PFSK-1 (cell line): ENCODE data around the gene ZNF674.

Experiments used
- TAF1 ChIP-seq: IDR thresholded peaks from 2 replicates; pipeline ENCODE4 v1.6.1; 2012; ENCODE audit warnings: low read length, control low read depth, borderline replicate concordance; ENCODE audit not compliant: insufficient read depth
- TF ChIP-seq, protein P1 (sequence below), 2 experiments: IDR thresholded peaks; 2 replicates each; pipeline versions ENCODE4 v1.6.1 to v1.8.0; 2011 to 2012; ENCODE audit warnings: low read depth in 2 of 2, low read length in 2 of 2, control low read depth in 1 of 2, inconsistent platforms in 1 of 2, mild to moderate bottlenecking in 1 of 2, moderate library complexity in 1 of 2; ENCODE audit not compliant: insufficient read depth in 1 of 2

DNA sequence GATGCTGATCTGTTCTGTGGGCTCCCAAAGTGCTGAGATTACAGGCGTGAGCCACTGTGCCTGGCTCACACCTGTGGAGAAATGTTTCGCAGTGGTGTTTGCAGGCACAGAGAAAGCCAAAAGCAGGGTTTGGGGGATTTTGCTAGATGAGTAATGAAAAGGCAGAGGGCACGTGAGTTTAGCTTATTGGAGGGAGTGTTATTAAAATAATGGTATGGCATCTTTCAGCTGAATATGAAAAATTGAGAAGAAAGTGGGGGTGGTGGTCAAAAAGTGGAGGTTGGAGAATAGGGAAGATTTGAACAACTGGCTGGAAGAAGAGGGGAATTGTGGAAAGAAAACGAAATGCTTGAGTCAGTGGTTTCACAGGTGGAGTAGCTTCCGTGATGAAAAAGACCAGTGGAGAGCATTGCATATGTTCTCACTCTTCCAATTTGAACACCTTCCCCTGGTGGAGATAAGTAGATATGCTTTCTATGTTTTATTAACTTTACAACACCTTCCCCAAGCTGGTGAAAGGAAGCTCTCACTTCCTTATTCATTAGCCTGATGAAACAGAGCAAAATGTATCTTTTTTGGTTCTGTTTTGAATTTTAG lies 27.2 kb upstream of the ZNF674 start:
- TF ChIP-seq, protein P1, sequence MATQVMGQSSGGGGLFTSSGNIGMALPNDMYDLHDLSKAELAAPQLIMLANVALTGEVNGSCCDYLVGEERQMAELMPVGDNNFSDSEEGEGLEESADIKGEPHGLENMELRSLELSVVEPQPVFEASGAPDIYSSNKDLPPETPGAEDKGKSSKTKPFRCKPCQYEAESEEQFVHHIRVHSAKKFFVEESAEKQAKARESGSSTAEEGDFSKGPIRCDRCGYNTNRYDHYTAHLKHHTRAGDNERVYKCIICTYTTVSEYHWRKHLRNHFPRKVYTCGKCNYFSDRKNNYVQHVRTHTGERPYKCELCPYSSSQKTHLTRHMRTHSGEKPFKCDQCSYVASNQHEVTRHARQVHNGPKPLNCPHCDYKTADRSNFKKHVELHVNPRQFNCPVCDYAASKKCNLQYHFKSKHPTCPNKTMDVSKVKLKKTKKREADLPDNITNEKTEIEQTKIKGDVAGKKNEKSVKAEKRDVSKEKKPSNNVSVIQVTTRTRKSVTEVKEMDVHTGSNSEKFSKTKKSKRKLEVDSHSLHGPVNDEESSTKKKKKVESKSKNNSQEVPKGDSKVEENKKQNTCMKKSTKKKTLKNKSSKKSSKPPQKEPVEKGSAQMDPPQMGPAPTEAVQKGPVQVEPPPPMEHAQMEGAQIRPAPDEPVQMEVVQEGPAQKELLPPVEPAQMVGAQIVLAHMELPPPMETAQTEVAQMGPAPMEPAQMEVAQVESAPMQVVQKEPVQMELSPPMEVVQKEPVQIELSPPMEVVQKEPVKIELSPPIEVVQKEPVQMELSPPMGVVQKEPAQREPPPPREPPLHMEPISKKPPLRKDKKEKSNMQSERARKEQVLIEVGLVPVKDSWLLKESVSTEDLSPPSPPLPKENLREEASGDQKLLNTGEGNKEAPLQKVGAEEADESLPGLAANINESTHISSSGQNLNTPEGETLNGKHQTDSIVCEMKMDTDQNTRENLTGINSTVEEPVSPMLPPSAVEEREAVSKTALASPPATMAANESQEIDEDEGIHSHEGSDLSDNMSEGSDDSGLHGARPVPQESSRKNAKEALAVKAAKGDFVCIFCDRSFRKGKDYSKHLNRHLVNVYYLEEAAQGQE (IDR thresholded peaks at IDR 0.05; ENCODE audit: insufficient read depth in 1 of 2, low read depth in 2 of 2, low read length in 2 of 2) = no peak
- TF ChIP-seq TAF1 = no peak
